IPS-11a (cell line): Measurements from ENCODE around the gene CRTC3.

Experiments used
- H3K4me3 ChIP-seq: one replicate; pipeline ENCODE4 v1.5.1; 2013; ENCODE audit warnings: low read depth, low read length, control low read depth

CRTC3 gene

GRCh38 chr15:90561344-90562244, 31.9 kb downstream of the CRTC3 start:
- H3K4me3 ChIP-seq: no peak overlapping the region

DNA sequence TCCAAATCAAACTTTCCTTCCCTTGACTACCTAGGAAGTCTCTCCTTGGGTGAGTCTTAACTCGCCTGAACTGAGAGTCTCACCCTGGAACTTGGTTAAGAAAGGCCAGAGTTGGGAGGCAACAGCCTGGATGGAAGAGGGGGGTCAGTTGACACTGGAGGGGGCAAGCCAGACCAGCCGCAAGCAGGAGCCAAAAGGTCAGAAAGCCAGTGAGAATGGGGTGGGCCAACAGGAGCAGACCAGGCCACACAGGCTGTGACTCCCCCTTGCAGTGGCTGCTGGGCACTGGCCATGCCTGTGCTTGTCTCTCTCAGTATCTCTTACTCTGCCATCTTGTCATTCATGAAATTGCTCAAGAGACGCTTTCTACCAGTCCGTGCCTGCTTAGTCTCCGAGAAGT, 32.9 kb downstream of the CRTC3 start:
- H3K4me3 ChIP-seq: no peak overlapping the region

DNA sequence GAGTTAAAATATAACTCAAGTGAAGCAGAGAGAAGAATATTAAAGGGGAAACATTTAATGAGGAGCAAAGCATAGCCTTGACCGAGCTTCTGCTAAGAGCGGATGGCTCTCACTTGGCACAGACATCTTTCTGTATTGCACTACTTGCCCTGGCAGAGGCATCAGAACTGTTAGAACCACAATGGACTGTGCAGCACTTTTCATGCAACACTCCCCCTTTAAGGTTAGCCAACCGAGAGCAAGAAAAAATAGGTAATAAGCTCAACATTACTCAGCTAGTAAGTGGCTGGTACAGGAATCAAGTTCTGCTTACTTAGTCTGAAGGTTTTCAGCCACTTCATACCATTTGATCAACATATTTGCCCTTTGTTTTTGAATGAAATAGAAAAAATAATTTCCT, 33.7 kb downstream of the CRTC3 start:
- H3K4me3 ChIP-seq: no peak overlapping the region

DNA sequence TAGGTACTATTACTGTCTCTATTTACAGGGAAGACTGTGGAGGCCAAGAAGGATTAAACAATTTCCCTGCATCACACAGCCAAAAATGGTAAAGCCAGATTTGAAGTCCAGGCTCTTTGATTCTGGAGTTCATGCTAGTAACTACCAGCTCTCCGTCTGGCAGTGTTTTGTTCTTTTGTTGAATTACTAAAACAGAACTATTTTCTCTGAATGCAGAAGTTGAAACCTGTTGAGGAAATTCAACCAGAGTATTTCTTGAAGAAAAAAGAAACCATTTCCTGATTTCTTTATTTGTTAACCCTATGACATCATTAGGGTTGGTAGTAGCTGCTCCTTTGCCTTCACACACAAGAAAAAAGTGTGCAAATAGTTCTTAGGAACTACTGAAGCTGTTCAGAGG, 34.3 kb downstream of the CRTC3 start:
- H3K4me3 ChIP-seq: no peak overlapping the region

- H3K4me3 ChIP-seq: no peak overlapping the region
Measured at GRCh38 chr15:90564590-90564989, 34.9 kb downstream of the CRTC3 start.

DNA sequence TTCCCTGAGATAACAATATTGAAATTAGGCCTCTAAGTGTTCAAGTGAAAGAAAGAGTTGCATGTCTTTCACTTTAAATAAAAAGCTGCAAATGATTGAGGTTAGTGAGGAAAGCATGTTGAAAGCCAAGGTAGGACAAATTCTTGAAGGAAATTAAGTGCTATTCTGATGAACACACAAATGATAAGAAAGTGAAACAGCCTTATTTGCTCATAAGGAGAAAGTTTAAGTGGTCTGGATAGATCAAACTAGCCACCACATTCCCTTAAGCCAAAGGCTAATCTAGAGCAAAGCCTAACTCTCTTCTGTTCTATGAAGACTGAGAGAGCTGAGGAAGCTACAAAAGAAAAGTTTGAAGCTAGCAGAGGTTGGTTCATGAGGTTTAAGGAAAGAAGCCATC, 36.1 kb downstream of the CRTC3 start:
- H3K4me3 ChIP-seq: no peak overlapping the region

GRCh38 chr15:90570643-90571042, 40.9 kb downstream of the CRTC3 start:
- H3K4me3 ChIP-seq: no peak overlapping the region

DNA sequence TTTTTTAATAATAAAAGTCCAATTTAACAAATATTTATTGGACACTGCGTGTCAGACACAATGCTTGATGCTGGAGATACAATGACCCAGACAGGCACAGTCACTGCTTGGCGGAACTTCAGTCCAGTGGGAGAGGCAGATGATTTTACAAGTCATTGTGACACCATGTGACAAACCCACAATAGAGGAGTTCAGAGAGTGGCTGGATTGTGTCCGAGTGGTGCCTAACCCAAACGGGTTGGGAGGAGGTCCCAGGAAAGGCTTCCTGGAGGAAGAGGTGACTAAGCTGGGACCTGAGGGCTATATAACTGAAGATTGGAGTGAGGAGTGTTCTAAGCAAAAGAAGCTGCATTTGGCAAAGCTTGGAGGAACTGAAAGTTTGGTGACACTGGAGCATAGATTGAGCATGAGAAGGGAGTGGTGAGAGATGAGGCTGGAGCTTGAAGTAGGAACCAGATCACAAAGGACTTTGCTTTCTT, 41.4 kb downstream of the CRTC3 start:
- H3K4me3 ChIP-seq: no peak overlapping the region

DNA sequence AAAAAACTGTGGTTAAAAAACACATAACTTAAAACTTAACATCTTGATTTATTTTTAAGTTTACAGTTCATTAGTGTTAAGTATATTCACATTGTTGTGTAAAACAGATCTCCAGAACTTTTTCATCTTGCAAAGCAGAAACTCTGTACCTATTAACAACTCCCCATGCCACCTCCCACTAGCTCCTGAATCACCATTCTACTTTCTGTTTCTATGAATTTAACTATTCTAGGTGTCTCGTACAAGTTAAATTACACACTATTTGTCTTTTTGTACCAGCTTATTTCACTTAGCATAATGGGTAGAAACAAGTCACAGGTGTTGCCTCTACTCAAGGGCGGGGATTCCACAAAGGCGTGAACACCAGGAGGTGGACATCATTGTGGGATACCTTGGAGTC, 43.2 kb downstream of the CRTC3 start:
- no peak overlapping the region for H3K4me3 ChIP-seq

GRCh38 chr15:90576711-90577389, 47.1 kb downstream of the CRTC3 start:
- H3K4me3 ChIP-seq: no peak overlapping the region

DNA sequence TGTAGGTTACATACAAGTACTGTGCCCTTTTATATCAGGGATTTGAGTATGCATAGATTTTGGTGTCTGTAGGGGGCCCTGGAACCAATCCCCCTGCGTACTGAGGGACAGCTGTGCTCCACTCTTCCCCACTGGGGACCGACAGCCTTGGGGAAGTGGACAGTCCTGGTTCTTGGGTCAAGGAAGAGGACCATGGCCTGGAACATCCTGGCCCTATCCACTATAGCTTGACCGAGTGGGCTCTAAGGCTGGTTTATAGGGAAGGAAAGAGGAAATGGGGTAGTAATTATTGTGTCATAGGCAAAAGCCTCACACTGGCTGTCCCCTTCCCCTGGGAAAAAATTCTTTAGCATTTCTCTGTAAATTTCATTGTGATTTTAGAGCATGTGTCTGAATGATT, 49.5 kb downstream of the CRTC3 start:
- H3K4me3 ChIP-seq: no peak overlapping the region

GRCh38 chr15:90580099-90580498, 50.4 kb downstream of the CRTC3 start:
- no peak overlapping the region for H3K4me3 ChIP-seq

DNA sequence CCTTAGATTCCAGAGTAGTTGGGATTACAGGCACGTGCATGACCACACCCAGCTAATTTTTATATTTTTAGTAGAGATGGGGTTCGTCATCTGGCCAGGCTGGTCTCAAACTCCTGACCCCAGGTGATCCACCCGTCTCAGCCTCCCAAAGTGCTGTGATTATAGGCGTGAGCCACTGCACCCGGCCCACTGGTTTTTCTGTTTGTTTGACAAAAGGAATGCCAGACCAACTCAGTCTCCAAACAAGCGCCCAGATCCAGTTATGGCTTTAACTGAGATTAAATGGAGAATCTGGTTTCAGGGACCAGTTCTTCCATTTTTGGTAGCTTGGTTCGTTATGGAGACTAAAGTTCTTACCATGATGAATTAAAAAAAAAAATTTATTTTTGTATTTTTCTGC, 50.8 kb downstream of the CRTC3 start:
- H3K4me3 ChIP-seq: no peak overlapping the region

GRCh38 chr15:90580946-90581345, 51.2 kb downstream of the CRTC3 start:
- no peak overlapping the region for H3K4me3 ChIP-seq

DNA sequence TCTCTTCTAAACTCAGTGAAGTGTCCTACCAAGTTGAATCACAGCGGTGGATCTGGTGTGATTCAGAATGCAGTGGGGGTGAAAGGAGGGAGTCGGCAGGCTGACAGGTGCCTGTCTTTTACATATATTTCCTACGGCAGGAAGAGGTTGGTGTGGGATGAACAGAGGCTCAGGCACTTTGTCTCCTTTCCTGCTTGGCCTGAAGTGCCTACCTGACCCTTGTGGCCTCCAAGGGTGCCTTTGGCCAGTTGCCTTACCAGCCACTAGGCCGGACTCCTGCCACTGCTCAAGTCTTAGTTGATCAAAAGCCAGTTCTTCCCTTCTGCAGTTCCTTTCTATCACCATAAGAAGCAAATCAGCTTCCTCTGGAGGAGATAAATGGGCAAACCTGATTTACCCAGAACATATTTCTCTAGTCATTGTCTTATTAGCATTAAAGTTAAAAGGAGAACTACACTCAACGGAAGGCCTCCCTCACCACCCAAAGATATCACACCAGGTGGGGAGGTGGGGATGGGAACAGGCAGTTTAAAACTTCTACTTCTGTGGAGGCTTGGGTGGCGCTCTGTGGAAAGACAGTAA, 52.1 kb downstream of the CRTC3 start:
- no peak overlapping the region for H3K4me3 ChIP-seq

DNA sequence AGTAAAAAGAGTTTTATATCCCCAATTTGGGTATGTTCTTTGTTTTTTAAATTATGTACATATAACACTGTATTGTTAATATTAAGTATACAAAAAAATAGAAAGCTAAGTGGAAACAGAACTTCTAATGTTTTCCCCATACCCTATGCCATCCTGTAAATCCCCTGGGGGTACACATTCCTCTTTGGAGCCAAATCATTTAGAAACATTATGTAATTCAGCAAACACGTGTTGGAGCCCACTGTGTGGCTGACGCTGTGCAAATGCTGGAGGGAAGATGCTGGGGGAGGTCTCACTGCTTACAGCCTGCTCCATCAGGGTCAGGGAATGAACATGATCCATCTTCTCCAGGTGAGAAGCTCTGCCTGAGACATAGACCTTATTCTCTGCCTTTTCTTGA, 52.8 kb downstream of the CRTC3 start:
- H3K4me3 ChIP-seq: no peak overlapping the region

DNA sequence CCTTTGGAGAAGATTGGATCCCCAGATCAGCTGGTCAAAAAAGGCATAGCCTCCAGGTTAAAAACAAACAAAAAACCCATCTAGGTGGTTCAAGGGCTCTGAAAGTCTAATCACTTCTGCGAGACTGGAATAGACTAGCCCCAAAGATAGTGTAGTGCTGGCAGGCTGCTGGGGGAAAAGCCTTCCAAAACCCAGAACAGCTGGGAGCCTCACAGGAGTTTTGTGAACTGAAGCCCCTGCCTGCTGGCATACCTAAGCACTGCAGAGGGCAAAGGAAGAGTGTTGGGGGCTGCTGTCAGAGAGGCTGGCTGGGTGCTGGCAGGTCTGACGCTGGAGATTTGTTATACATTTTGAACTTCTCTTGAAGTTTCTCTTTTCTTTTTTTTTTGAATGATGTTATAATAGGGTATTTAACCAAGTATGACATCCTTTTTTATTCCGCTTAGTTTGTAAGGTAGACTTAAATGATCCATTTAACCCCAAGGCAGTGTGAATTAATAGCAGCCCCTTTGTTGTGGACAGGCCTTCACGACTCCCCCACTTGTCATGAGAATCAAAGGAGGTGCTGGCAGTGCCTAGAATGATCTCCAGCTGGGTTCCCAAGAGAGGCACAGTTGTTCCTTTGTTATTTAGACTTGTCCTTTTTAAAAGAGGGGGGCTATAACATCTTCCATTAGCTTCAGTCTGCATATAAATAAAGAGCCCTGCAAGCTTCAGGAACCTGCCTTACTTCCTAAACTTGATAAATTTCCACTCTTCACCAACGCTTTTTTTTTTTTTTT, 53.9 kb downstream of the CRTC3 start:
- H3K4me3 ChIP-seq: no peak overlapping the region

DNA sequence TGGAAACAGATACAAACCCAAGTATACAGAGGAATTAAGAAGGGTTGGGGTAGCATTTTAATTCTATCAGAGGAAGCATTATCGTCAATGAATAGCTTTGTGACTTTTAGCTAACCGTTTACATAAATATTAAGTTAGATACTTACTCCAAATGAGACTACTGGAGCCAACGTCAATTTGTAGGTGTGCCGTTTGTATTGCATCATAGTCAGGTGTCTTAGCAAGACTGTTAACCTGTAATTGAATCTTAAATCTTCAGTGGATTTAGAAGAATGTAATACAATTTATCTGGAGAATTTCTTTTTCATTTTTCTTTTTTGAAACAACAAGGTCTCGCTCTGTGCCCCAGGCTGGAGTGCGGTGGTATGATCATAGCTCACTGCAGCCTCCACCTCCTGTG, 55.1 kb downstream of the CRTC3 start:
- H3K4me3 ChIP-seq: no peak overlapping the region

- H3K4me3 ChIP-seq: no peak overlapping the region
Measured at GRCh38 chr15:90585863-90586262, 56.1 kb downstream of the CRTC3 start.

DNA sequence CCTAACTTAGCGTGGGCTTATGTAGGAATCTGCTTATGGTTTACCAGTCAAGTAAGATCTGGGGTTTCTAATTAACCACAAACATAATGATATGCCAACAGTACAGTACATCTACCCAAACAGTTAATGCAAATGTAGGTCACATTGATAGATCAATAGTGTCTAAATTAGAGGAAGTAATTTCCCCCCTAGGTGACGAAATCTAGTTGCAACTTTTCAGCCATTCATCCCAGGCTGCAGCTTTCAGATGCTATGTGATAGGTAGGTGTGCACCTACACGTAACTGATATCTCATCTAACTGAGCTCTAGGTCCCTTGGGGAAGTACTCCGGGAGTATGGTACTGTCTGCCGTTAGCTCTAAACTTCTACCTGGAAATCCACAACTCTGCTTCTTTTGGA, 57.2 kb downstream of the CRTC3 start:
- no peak overlapping the region for H3K4me3 ChIP-seq

GRCh38 chr15:90588427-90588826, 58.7 kb downstream of the CRTC3 start:
- no peak overlapping the region for H3K4me3 ChIP-seq
